Measurements from ENCODE around the gene SIPA1L3. TPM values are rescaled to one million over a fixed set of nuclear protein-coding genes. Genes with fewer than 3 reads are reported as not detected.

SIPA1L3 gene
- total RNA-seq, 4 donors from 2014 or later: 50.0 to 69.8 (median 53.6) TPM

DNA sequence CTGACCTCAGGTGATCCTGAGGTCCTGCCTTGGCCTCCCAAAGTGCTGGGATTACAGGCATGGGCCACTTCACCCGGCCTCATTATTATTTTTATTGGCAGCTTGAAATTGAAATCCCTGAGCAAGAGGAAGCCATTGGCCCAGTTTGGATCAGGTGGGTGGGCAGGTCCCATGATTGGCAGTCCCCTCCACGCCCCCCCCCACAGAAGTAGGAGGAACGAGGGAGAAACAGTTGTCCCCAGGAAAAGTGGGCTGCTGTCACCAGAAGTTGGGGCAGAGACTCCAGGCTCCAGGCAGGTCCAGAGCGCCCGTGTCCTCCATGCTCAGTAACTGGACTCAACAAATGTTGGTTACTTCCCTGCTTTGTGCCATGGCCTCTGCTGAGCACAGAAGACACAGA is 70.4 kb downstream of the SIPA1L3 start:
- WGBS, 2 donors: 67 to 93% methylated on average over 5 of the region's 5 CpGs

DNA sequence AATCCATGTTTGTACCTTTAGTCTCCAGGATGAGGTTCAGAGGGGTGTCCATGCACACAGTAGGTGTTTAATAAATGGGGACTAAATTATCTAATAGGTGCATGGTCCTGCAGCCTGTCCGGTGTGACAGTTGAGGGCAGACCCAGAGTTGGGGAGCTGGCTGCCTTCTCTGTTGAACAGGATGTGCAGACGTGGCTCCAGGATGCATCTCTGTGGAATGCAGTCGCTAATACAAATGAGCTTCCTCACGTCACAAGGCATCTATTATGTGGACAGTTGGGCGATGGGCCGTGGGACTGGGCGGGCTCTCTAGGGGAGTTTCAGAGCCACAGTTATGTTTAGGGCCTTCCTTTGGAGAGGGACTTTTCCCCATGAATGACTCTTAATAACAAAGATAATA is 71.0 kb downstream of the SIPA1L3 start:
- peak in 1 of 2 donors; percentile 84 for DNase-seq (ENCODE audit: low spot score in 2 of 2)
- intact Hi-C loops (cut with DNase I; ENCODE audit: low total_unique reads): no loop called here
- TF ChIP-seq, protein P1, sequence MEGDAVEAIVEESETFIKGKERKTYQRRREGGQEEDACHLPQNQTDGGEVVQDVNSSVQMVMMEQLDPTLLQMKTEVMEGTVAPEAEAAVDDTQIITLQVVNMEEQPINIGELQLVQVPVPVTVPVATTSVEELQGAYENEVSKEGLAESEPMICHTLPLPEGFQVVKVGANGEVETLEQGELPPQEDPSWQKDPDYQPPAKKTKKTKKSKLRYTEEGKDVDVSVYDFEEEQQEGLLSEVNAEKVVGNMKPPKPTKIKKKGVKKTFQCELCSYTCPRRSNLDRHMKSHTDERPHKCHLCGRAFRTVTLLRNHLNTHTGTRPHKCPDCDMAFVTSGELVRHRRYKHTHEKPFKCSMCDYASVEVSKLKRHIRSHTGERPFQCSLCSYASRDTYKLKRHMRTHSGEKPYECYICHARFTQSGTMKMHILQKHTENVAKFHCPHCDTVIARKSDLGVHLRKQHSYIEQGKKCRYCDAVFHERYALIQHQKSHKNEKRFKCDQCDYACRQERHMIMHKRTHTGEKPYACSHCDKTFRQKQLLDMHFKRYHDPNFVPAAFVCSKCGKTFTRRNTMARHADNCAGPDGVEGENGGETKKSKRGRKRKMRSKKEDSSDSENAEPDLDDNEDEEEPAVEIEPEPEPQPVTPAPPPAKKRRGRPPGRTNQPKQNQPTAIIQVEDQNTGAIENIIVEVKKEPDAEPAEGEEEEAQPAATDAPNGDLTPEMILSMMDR (IDR thresholded peaks at IDR 0.05): no peak
- no peak for TF ChIP-seq POLR2A (IDR thresholded peaks at IDR 0.05)
- 50 to 73% methylated on average over 7 of the region's 7 CpGs for WGBS, 2 donors
- H3K4me3 ChIP-seq (ENCODE audit: low read depth, poor library complexity, severe bottlenecking): no peak overlapping the region

More for the DNA sequence above, 70.4 kb downstream of the SIPA1L3 start:
- peak in 1 of 2 donors; percentile 68 for DNase-seq (ENCODE audit: low spot score in 2 of 2)
- H3K4me3 ChIP-seq (ENCODE audit: low read depth, poor library complexity, severe bottlenecking): no peak overlapping the region
- TF ChIP-seq, protein P1 (IDR thresholded peaks at IDR 0.05): no peak
- no peak for TF ChIP-seq POLR2A (IDR thresholded peaks at IDR 0.05)
- intact Hi-C loops (cut with DNase I; ENCODE audit: low total_unique reads): no loop called here

DNA sequence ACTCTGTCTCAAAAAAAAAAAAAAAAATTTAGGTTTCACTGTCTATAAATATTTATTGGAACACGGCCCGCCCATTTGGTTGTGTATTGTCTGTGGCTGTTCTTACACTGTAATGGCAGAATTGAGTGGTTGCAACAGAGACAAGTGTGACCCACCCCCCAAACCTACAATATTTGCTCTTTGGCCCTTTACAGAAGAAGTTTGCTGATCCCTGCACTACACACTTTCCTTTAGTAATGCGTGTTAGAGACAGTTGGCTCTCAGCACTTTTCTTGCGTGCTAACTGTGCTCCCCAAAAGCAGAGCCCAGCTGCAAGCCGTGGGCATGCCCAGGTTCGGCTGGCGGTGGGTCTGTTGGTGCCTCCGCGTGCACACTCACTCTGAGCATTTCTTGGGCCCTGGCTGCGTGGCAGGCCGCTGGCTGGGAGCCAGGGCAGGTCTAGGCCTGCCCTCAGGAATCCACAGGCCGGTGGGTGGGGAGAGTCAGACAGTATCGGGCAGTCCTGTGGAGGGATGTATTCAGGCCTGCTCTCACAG is 72.6 kb downstream of the SIPA1L3 start:
- no peak overlapping the region for H3K4me3 ChIP-seq (ENCODE audit: low read depth, poor library complexity, severe bottlenecking)
- no peak for TF ChIP-seq POLR2A (IDR thresholded peaks at IDR 0.05)
- TF ChIP-seq, protein P1 (IDR thresholded peaks at IDR 0.05): no peak
- 54 to 55% methylated on average over 13 of the region's 13 CpGs for WGBS, 2 donors
- DNase-seq (ENCODE audit: low spot score in 2 of 2): peak in 1 of 2 donors; percentile 82
- intact Hi-C loops (cut with DNase I; ENCODE audit: low total_unique reads): no loop called here

DNA sequence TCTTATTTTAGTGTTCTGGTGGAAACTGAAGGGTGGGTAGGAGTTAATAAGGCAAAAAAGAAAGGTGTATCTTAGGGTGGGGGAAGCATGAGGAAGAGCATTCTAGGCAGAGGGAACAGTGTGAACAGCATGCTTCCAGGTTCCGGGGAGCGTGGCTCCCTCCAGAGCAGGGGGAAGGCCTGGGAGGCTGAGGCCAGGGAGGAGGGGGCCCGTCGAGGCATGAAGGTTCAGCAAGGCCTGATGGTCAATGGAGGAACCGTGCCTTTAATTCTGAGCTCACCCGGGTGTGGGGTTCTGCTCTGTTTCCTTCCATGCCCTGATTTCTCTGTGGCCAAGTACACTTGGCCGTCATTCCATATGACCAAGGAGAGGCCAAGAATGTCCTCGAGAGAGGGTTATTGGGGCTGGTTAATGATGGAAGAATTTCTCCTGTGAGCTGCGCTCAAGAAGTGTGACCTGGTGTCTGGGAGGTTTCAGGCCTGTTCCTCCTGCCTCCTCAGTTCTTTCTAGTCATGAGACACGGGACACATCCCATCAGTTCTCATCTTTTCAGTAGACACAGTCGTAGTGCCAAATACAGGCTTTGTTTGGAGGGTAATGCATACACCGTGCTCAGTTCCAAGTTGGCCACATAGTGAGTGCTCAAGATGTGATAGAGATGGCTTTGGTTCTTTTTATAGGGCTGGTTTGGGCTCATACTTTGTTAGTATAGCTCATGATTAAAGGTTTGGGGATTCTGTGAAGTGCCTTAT is 73.6 kb downstream of the SIPA1L3 start:
- peak in 1 of 2 donors; percentile 39 for DNase-seq (ENCODE audit: low spot score in 2 of 2)
- WGBS, 2 donors: 51 to 63% methylated on average over 12 of the region's 12 CpGs
- intact Hi-C loops (cut with DNase I; ENCODE audit: low total_unique reads): no loop called here
- TF ChIP-seq, protein P1 (IDR thresholded peaks at IDR 0.05): no peak
- no peak for TF ChIP-seq POLR2A (IDR thresholded peaks at IDR 0.05)
- no peak overlapping the region for H3K4me3 ChIP-seq (ENCODE audit: low read depth, poor library complexity, severe bottlenecking)

DNA sequence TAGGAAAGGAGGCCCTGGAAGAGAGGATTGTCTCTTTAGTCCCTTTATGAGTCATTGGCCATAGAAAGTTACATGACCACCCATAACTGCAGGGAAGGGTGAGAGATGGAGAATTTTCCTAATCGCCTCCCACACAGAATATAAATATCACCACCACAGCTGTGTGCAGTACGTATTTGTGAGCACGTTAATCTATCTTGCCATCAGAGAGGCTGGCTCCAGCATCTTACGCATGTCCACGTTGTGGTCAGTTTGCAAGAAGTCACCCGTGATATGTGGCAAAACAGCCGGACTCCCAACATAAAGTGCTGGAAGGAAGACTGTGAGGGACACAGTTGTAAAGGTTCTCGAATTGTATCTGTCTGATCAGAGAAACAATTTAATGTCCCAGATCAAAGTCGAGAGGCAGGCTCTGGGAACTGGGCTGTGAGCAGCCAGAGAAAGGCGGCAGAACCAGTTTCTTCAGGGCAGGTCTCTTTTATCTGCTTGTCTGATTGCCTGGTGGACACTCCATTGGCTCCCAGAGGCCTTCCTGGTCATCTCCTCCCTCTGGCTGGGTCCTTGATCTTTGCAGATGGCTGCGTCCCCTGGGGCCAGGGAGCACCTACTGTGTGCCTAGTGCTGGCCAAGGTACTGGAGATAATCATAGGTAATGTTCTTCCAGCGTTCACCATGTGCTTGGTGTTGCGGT is 74.9 kb downstream of the SIPA1L3 start:
- 46 to 66% methylated on average over 13 of the region's 13 CpGs for WGBS, 2 donors
- intact Hi-C loops (cut with DNase I; ENCODE audit: low total_unique reads): no loop called here
- no peak overlapping the region for H3K4me3 ChIP-seq (ENCODE audit: low read depth, poor library complexity, severe bottlenecking)
- DNase-seq (ENCODE audit: low spot score in 2 of 2): peak in 1 of 2 donors; percentile 72
- TF ChIP-seq, protein P1 (IDR thresholded peaks at IDR 0.05): no peak
- no peak for TF ChIP-seq POLR2A (IDR thresholded peaks at IDR 0.05)

All from lower leg skin (tissue), 4 donors.